Hepatocyte (in vitro differentiated cells): ENCODE measurements around the gene RNF149.
"Not testable (repeated sequence)": the region's sequence is repeated elsewhere in the genome, so short reads cannot be mapped to it uniquely, and the experiment has no call there.

Source experiments
- CTCF ChIP-seq: fragments of 200-600 bp; sonication (generic); IDR thresholded peaks from 2 replicates; pipeline ENCODE4 v1.5.1; 2016; ENCODE audit warnings: antibody characterized with exemption, mild to moderate bottlenecking; ENCODE audit not compliant: poor library complexity
- EZH2 ChIP-seq: fragments of 200-600 bp; sonication (generic); IDR thresholded peaks from 2 replicates; pipeline ENCODE4 v1.6.1; 2016; ENCODE audit warnings: antibody characterized with exemption, mild to moderate bottlenecking, borderline replicate concordance

DNA sequence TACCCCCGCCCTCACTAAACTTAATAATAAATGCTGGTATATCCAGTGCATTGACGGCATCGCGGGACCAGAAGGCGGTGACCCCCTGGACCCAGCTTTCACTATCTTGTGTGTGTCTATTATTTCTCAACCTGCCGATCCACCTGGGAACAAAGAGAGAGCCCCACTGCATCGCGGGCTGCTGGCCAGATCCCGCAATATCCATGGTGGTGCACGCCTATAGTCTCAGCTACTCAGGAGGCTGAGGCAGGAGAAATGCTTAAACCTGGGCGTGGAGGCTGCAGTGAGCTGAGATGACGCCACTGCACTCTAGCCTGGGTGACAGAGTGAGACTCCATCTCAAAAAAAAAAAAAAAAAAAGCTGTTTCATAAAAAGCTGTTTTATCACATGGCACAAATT, 63.6 kb downstream of the RNF149 start:
- TF ChIP-seq CTCF, EZH2: not testable (repeated sequence)
